ENCODE data around the gene KRT10. TPM values are rescaled to one million over a fixed set of nuclear protein-coding genes. Genes with fewer than 3 reads are reported as not detected.

The KRT10 gene
- polyA plus RNA-seq, 1 donor (not counting 4 experiments of a cell fraction or from before 2014, with no cell fraction given), result 67.9 TPM

- Histone ChIP-seq H3K4me1 (ENCODE audit: control insufficient read depth, extremely low read depth, insufficient read depth, low read length) (peaks cover 24% of the 10 kb centered on the region), H3K9ac (ENCODE audit: control insufficient read depth, extremely low read depth, insufficient read depth, low read length) (no peak overlapping the region), H3K4me3 (ENCODE audit: control insufficient read depth in 2 of 3, extremely low read depth in 1 of 3, insufficient read depth in 2 of 3, low read depth in 1 of 3, low read length in 3 of 3) (no peak overlapping the region), H3K36me3 (ENCODE audit: control insufficient read depth in 2 of 2, extremely low read depth in 1 of 2, insufficient read depth in 2 of 2, low read length in 2 of 2) (no peaks in the 10 kb centered on the region), H3K27ac (ENCODE audit: control insufficient read depth, insufficient read depth, low read length) (peak overlapping the region; percentile 24), H3K4me2 (ENCODE audit: control insufficient read depth, extremely low read depth, insufficient read depth, low read depth, low read length) (peak overlapping the region; percentile 2), H3K9me1 (ENCODE audit: control insufficient read depth, extremely low read depth, insufficient read depth, low read length) (no peaks in the 10 kb centered on the region), H3K9me3 (ENCODE audit: control insufficient read depth, low read depth, low read length) (no peaks in the 10 kb centered on the region), H4K20me1 (ENCODE audit: control insufficient read depth, extremely low read depth, insufficient read depth, low read length) (no peaks in the 10 kb centered on the region), H3K79me2 (ENCODE audit: control insufficient read depth, insufficient read depth, low read length) (no peaks in the 10 kb centered on the region), H3K27me3 (ENCODE audit: control insufficient read depth, extremely low read depth, insufficient read depth, low read length) (no peaks in the 10 kb centered on the region), H2AFZ (ENCODE audit: control insufficient read depth, low read length) (no peak overlapping the region)
- no peak for FAIRE-seq
- no peak for TF ChIP-seq EZH2 (IDR thresholded peaks at IDR 0.05; ENCODE audit: low read length)
- no peak for TF ChIP-seq CTCF (optimal IDR thresholded peaks at IDR 0.05 in 1 of 3, IDR thresholded peaks at IDR 0.05 in 1 of 3, conservative IDR thresholded peaks at IDR 0.05 in 1 of 3; ENCODE audit: extremely low read depth in 1 of 3, insufficient read depth in 2 of 3, low read length in 3 of 3)
- no peak for DNase-seq (ENCODE audit: low read depth, low spot score)
- dilution Hi-C loops (cut with MboI; ENCODE audit: extremely low pct_ligation_motif_present, low sequenced_read_pairs), result no loop called here
Measured at GRCh38 chr17:40850293-40850972, 28.0 kb upstream of the KRT10 start.

GRCh38 chr17:40849723-40850122, 27.3 kb upstream of the KRT10 start:
- H3K79me2 ChIP-seq (ENCODE audit: control insufficient read depth, insufficient read depth, low read length), result no peaks in the 10 kb centered on the region
- no peaks in the 10 kb centered on the region for H3K36me3 ChIP-seq (ENCODE audit: control insufficient read depth in 2 of 2, extremely low read depth in 1 of 2, insufficient read depth in 2 of 2, low read length in 2 of 2)
- dilution Hi-C loops (cut with MboI; ENCODE audit: extremely low pct_ligation_motif_present, low sequenced_read_pairs), result no loop called here
- H3K4me3 ChIP-seq (ENCODE audit: control insufficient read depth in 2 of 3, extremely low read depth in 1 of 3, insufficient read depth in 2 of 3, low read depth in 1 of 3, low read length in 3 of 3), result no peak overlapping the region
- FAIRE-seq (no peak), DNase-seq (ENCODE audit: low read depth, low spot score) (no peak)
- H3K4me2 ChIP-seq (ENCODE audit: control insufficient read depth, extremely low read depth, insufficient read depth, low read depth, low read length), result peak overlapping the region; percentile 2
- no peaks in the 10 kb centered on the region for H4K20me1 ChIP-seq (ENCODE audit: control insufficient read depth, extremely low read depth, insufficient read depth, low read length)
- H3K27me3 ChIP-seq (ENCODE audit: control insufficient read depth, extremely low read depth, insufficient read depth, low read length), result no peaks in the 10 kb centered on the region
- TF ChIP-seq EZH2 (IDR thresholded peaks at IDR 0.05; ENCODE audit: low read length) (no peak), CTCF (optimal IDR thresholded peaks at IDR 0.05 in 1 of 3, IDR thresholded peaks at IDR 0.05 in 1 of 3, conservative IDR thresholded peaks at IDR 0.05 in 1 of 3; ENCODE audit: extremely low read depth in 1 of 3, insufficient read depth in 2 of 3, low read length in 3 of 3) (no peak)
- H3K27ac ChIP-seq (ENCODE audit: control insufficient read depth, insufficient read depth, low read length), result peak overlapping the region; percentile 23
- H3K9ac ChIP-seq (ENCODE audit: control insufficient read depth, extremely low read depth, insufficient read depth, low read length), result no peak overlapping the region
- peaks cover 24% of the 10 kb centered on the region for H3K4me1 ChIP-seq (ENCODE audit: control insufficient read depth, extremely low read depth, insufficient read depth, low read length)
- no peaks in the 10 kb centered on the region for H3K9me1 ChIP-seq (ENCODE audit: control insufficient read depth, extremely low read depth, insufficient read depth, low read length)
- H2AFZ ChIP-seq (ENCODE audit: control insufficient read depth, low read length), result no peak overlapping the region
- H3K9me3 ChIP-seq (ENCODE audit: control insufficient read depth, low read depth, low read length), result no peaks in the 10 kb centered on the region

All from keratinocyte (primary cell).